NCI-H2196 treated with DMSO at 0.1 percent for 48 hours (cell line): ENCODE data around the gene BCL11A.

Experiments used
- DNase-seq: peaks from one replicate; lab custom pipeline; 2025; ENCODE audit not compliant: unreplicated experiment; lab: John Stamatoyannopoulos, UW

BCL11A gene

GRCh38 chr2:60469536-60470317, 83.7 kb downstream of the BCL11A start:
- DNase-seq = no peak

- DNase-seq = no peak
Measured at GRCh38 chr2:60468382-60469085, 84.9 kb downstream of the BCL11A start.

- no peak for DNase-seq
Measured at GRCh38 chr2:60466161-60466702, 87.2 kb downstream of the BCL11A start.

GRCh38 chr2:60465736-60466135, 87.7 kb downstream of the BCL11A start:
- DNase-seq = no peak

GRCh38 chr2:60463249-60463648, 90.2 kb downstream of the BCL11A start:
- no peak for DNase-seq

- no peak for DNase-seq
Measured at GRCh38 chr2:60461421-60462108, 91.9 kb downstream of the BCL11A start.

GRCh38 chr2:60460577-60461420, 92.7 kb downstream of the BCL11A start:
- no peak for DNase-seq

GRCh38 chr2:60459851-60460250, 93.6 kb downstream of the BCL11A start:
- DNase-seq = no peak

GRCh38 chr2:60456115-60456770, 97.2 kb downstream of the BCL11A start:
- no peak for DNase-seq

- no peak for DNase-seq
Measured at GRCh38 chr2:60453872-60454271, 99.6 kb downstream of the BCL11A start.

GRCh38 chr2:60453301-60453700, 100.2 kb downstream of the BCL11A start:
- no peak for DNase-seq

- no peak for DNase-seq
Measured at GRCh38 chr2:60450488-60450887, 103.0 kb downstream of the BCL11A start.

- no peak for DNase-seq
Measured at GRCh38 chr2:60447943-60448342, 105.5 kb downstream of the BCL11A start.

- no peak for DNase-seq
Measured at GRCh38 chr2:60446413-60447267, 106.8 kb downstream of the BCL11A start.

GRCh38 chr2:60445684-60446179, 107.7 kb downstream of the BCL11A start:
- no peak for DNase-seq

GRCh38 chr2:60442608-60443007, 110.8 kb downstream of the BCL11A start:
- no peak for DNase-seq

- DNase-seq = no peak
Measured at GRCh38 chr2:60441800-60442199, 111.7 kb downstream of the BCL11A start.

GRCh38 chr2:60440767-60441163, 112.7 kb downstream of the BCL11A start:
- no peak for DNase-seq
